MM.1S (cell line): ENCODE results near the gene SLC47A1.
A peak's percentile ranks its signal among the peaks of the same experiment; 100 is the strongest.

Experiments used
- DNase-seq: peaks from one replicate; pipeline ENCODE4 v3.0.0-alpha.2; 2015
- H2AFZ ChIP-seq: fragments of 300-600 bp; sonication (generic); 2 replicates; pipeline ENCODE4 v1.6.0; 2016; ENCODE audit warnings: antibody characterized with exemption, low read length
- H3F3A ChIP-seq: fragments of 300-600 bp; sonication (generic); 2 replicates; pipeline ENCODE4 v1.6.1; 2016; ENCODE audit warnings: mild to moderate bottlenecking, antibody characterized with exemption, low read length, moderate library complexity, mixed read lengths; ENCODE audit not compliant: insufficient read depth
- H3K27ac ChIP-seq: fragments of 300-600 bp; sonication (generic); 2 replicates; pipeline ENCODE4 v1.5.1; 2016; ENCODE audit warnings: mild to moderate bottlenecking, low read length
- H3K27me3 ChIP-seq: fragments of 300-600 bp; sonication (generic); replicated peaks from 2 replicates; pipeline ENCODE4 v1.6.0; 2016; ENCODE audit warnings: low read length; ENCODE audit not compliant: insufficient read depth
- H3K36me3 ChIP-seq: fragments of 300-600 bp; sonication (generic); replicated peaks from 2 replicates; pipeline ENCODE4 v1.6.1; 2016; ENCODE audit warnings: mild to moderate bottlenecking, low read length, mixed read lengths; ENCODE audit not compliant: insufficient read depth
- H3K4me1 ChIP-seq: fragments of 300-600 bp; sonication (generic); 2 replicates; pipeline ENCODE4 v1.6.1; 2016; ENCODE audit warnings: low read length, mixed read lengths
- H3K4me2 ChIP-seq: fragments of 300-600 bp; sonication (generic); 2 replicates; pipeline ENCODE4 v1.6.0; 2016; ENCODE audit warnings: low read depth, low read length
- H3K4me3 ChIP-seq: fragments of 300-600 bp; sonication (generic); 2 replicates; pipeline ENCODE4 v1.5.1; 2016; ENCODE audit warnings: low read length, mixed read lengths
- H3K79me2 ChIP-seq: fragments of 300-600 bp; sonication (generic); 2 replicates; pipeline ENCODE4 v1.6.1; 2016; ENCODE audit warnings: mixed run types, low read length, mixed read lengths
- H3K9ac ChIP-seq: fragments of 300-600 bp; sonication (generic); 2 replicates; pipeline ENCODE4 v1.6.1; 2016; ENCODE audit warnings: low read length, mixed read lengths
- H3K9me2 ChIP-seq: fragments of 300-600 bp; sonication (generic); replicated peaks from 2 replicates; pipeline ENCODE4 v1.6.1; 2016; ENCODE audit warnings: mild to moderate bottlenecking, low read length, mixed read lengths; ENCODE audit not compliant: insufficient read depth
- H3K9me3 ChIP-seq: fragments of 300-600 bp; sonication (generic); replicated peaks from 2 replicates; pipeline ENCODE4 v1.6.1; 2016; ENCODE audit warnings: mild to moderate bottlenecking, low read length, mixed read lengths; ENCODE audit not compliant: insufficient read depth
- H4K20me1 ChIP-seq: fragments of 300-600 bp; sonication (generic); 2 replicates; pipeline ENCODE4 v1.6.1; 2016; ENCODE audit warnings: mild to moderate bottlenecking, low read length, moderate library complexity, mixed read lengths; ENCODE audit not compliant: insufficient read depth
- EZH2 ChIP-seq: fragments of 300-600 bp; sonication (generic); optimal IDR thresholded peaks from 2 replicates; pipeline ENCODE3; 2017; ENCODE audit warnings: low read depth, mild to moderate bottlenecking, antibody characterized with exemption, low read length, mixed read lengths
- EZH2phosphoT487 ChIP-seq: fragments of 300-600 bp; sonication (generic); IDR thresholded peaks from 2 replicates; pipeline ENCODE4 v1.6.1; 2018; ENCODE audit warnings: antibody characterized with exemption, low read length
- TF ChIP-seq, protein P1 (sequence below): fragments of 300-600 bp; sonication (generic); IDR thresholded peaks from 2 replicates; pipeline ENCODE4 v1.5.1; 2016; ENCODE audit warnings: antibody characterized with exemption, low read length, mixed read lengths

Gene SLC47A1

DNA sequence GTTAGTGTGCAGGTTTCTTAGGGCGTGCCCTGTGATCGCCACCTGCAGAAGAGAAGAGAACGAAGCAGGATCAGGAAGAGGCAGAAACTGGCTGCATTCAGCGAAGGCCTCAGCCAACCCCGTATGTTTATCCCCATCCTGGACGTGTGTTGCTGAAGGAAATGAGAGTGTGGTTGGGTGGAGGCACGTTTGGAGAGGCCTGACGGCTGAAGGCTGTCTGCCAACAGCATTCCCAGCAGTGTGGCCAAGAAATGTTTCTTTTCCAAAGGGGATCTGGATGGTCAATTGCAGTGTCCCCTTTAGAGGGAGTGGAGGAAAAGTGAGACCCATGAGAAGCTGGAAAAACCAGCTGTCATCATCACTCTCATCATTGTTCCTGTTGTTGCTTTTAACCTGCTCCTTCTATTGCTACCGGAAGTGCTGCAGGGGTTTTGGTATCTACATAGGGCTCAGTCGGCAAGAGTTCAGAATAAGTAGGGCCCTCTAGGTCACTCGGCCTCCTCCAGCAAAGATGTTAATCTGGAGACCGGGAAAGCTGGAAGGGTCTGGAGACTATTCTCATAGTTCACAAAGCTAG, 46.5 kb upstream of the SLC47A1 start:
- TF ChIP-seq EZH2phosphoT487 (no peak), EZH2 (no peak)
- TF ChIP-seq, protein P1, sequence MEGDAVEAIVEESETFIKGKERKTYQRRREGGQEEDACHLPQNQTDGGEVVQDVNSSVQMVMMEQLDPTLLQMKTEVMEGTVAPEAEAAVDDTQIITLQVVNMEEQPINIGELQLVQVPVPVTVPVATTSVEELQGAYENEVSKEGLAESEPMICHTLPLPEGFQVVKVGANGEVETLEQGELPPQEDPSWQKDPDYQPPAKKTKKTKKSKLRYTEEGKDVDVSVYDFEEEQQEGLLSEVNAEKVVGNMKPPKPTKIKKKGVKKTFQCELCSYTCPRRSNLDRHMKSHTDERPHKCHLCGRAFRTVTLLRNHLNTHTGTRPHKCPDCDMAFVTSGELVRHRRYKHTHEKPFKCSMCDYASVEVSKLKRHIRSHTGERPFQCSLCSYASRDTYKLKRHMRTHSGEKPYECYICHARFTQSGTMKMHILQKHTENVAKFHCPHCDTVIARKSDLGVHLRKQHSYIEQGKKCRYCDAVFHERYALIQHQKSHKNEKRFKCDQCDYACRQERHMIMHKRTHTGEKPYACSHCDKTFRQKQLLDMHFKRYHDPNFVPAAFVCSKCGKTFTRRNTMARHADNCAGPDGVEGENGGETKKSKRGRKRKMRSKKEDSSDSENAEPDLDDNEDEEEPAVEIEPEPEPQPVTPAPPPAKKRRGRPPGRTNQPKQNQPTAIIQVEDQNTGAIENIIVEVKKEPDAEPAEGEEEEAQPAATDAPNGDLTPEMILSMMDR, result no peak
- H3K27me3 ChIP-seq, result no peaks in the 10 kb centered on the region

DNA sequence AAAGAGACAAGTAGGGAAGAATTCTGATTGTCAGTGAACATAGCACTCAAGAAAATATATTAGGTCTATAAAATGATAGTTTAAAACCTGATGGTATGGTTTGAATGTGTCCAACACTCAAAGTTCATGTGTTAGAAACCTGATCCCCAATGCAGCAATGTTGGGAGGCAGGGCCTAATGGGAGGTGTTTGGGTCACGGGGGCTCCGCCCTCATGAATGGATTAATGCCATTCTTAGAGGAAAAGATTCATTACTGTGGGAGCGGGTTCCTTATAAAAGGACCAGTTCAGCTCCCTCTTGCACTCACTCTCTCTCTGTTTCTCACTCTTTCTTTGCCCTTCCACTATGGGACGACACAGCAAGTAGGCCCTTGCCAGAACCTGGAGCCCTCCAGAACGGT, 41.5 kb upstream of the SLC47A1 start:
- DNase-seq, result no peak

More for the DNA sequence above, 46.5 kb upstream of the SLC47A1 start:
- DNase-seq, result no peak
- H3K9ac ChIP-seq, result no peak overlapping the region
- H3F3A ChIP-seq, result no peaks in the 10 kb centered on the region
- H3K27ac ChIP-seq, result no peak overlapping the region
- H3K4me3 ChIP-seq, result no peak overlapping the region
- no peaks in the 10 kb centered on the region for H3K9me2 ChIP-seq
- no peak overlapping the region for H2AFZ ChIP-seq
- no peaks in the 10 kb centered on the region for H3K9me3 ChIP-seq
- no peaks in the 10 kb centered on the region for H3K4me1 ChIP-seq
- H3K4me2 ChIP-seq, result no peak overlapping the region
- no peaks in the 10 kb centered on the region for H4K20me1 ChIP-seq
- no peaks in the 10 kb centered on the region for H3K79me2 ChIP-seq
- no peaks in the 10 kb centered on the region for H3K36me3 ChIP-seq

DNA sequence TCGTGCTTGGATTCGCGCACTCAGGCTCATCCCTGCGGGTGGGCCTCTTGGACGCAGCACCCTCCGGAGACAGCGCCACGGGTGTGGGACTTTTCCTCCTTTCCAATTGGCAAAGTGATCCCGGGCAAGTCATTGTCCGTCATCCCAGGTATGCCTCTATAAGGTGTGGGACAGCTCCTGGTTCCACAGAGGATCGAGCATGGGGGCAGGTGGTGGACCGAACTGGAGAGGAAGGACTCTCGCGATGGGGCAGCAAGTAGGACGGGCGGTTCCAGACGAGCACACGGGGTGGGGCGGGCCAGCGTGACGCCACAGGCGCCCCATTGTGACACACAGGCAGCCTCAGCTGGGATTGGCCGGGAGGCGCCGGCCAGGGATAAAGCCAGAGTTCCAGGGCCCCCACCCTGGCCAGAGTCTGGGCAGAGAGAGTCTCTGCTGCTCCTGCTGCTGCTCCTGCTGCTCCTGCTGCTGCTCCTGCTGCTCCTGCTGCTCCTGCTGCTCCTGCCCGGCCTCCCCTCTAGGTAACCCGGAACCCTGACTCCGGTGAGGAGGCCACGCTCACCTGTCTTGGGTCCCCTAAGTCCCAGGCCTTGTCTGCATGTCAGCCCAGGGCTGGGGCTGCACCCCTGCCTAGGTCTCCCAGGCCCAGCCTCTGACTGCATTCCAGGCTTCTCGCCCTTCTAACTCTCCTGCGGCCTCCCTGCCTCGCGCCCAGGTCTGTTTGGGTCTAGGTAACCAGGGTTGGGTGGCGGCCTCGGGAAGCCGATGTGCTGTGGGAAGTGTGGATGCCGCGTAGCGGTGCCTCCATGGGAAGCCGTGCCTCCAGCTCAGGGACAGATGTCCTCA, 38.5 kb upstream of the SLC47A1 start:
- Histone ChIP-seq H3K4me1 (peaks cover 29% of the 10 kb centered on the region), H3K9me2 (no peaks in the 10 kb centered on the region), H3K27ac (peak overlapping the region; percentile 95; the same call in 1 of the 2 replicates), H3K9me3 (no peaks in the 10 kb centered on the region), H3K79me2 (no peaks in the 10 kb centered on the region), H3K9ac (peak overlapping the region; percentile 24; the same call in 1 of the 2 replicates), H3K36me3 (no peaks in the 10 kb centered on the region), H3F3A (peaks cover 13% of the 10 kb centered on the region), H3K4me3 (no peak overlapping the region), H4K20me1 (no peaks in the 10 kb centered on the region), H2AFZ (peak overlapping the region; percentile 42; the same call in 1 of the 2 replicates), H3K4me2 (peak overlapping the region; percentile 71), H3K27me3 (no peaks in the 10 kb centered on the region)
- DNase-seq, result no peak
- no peak for TF ChIP-seq EZH2phosphoT487
- TF ChIP-seq, protein P1, result no peak
- TF ChIP-seq EZH2, result no peak

More for the DNA sequence above, 41.5 kb upstream of the SLC47A1 start:
- H3K4me2 ChIP-seq, result no peak overlapping the region
- H3K9me2 ChIP-seq, result no peaks in the 10 kb centered on the region
- TF ChIP-seq, protein P1, result no peak
- TF ChIP-seq EZH2 (no peak), EZH2phosphoT487 (no peak)
- no peaks in the 10 kb centered on the region for H3K27me3 ChIP-seq
- no peaks in the 10 kb centered on the region for H4K20me1 ChIP-seq
- H3K9me3 ChIP-seq, result no peaks in the 10 kb centered on the region
- no peak overlapping the region for H2AFZ ChIP-seq
- H3K27ac ChIP-seq, result no peak overlapping the region
- H3K4me1 ChIP-seq, result peaks cover 28% of the 10 kb centered on the region
- no peak overlapping the region for H3K9ac ChIP-seq
- no peaks in the 10 kb centered on the region for H3K79me2 ChIP-seq
- H3K4me3 ChIP-seq, result no peak overlapping the region
- H3K36me3 ChIP-seq, result no peaks in the 10 kb centered on the region
- H3F3A ChIP-seq, result peaks cover 13% of the 10 kb centered on the region
